OCI-LY3 (cell line): Measurements from ENCODE around the gene TEDC1.

Experiments
- H2AFZ ChIP-seq: fragments of 200-600, 300-600 bp; shearing (Covaris generic); 2 replicates; pipeline ENCODE4 v1.6.0; 2014; ENCODE audit warnings: antibody characterized with exemption, low read depth, low read length
- H3K27ac ChIP-seq: fragments of 200-600, 300-600 bp; sonication (generic); 2 replicates; pipeline ENCODE4 v1.5.1; 2014; ENCODE audit warnings: mild to moderate bottlenecking, low read length, moderate library complexity, mixed read lengths
- H3K27me3 ChIP-seq: fragments of 200-600, 300-600 bp; sonication (generic); 2 replicates; pipeline ENCODE4 v1.6.1; 2014; ENCODE audit warnings: low read depth, low read length, mixed read lengths
- H3K36me3 ChIP-seq: fragments of 200-600, 300-600 bp; sonication (generic); replicated peaks from 2 replicates; pipeline ENCODE3; 2014; ENCODE audit warnings: low read depth, low read length, mixed read lengths
- H3K4me1 ChIP-seq: fragments of 300-600, 200-600 bp; sonication (generic); 2 replicates; pipeline ENCODE4 v1.6.1; 2014; ENCODE audit warnings: low read length, mixed read lengths
- H3K4me2 ChIP-seq: fragments of 200-600, 300-600 bp; sonication (generic); 2 replicates; pipeline ENCODE4 v1.6.1; 2014; ENCODE audit warnings: low read length, mixed read lengths
- H3K4me3 ChIP-seq: fragments of 300-600, 200-600 bp; sonication (generic); 2 replicates; pipeline ENCODE4 v1.5.1; 2014; ENCODE audit warnings: antibody characterized with exemption, mild to moderate bottlenecking, low read length, moderate library complexity
- H3K79me2 ChIP-seq: fragments of 300-600, 200-600 bp; shearing (Covaris generic); 2 replicates; pipeline ENCODE4 v1.6.1; 2014; ENCODE audit warnings: mild to moderate bottlenecking, low read length, mixed read lengths
- H3K9ac ChIP-seq: fragments of 300-600, 200-600 bp; shearing (Covaris generic); 2 replicates; pipeline ENCODE4 v1.6.0; 2014; ENCODE audit warnings: mild to moderate bottlenecking, low read length, moderate library complexity
- H3K9me3 ChIP-seq: fragments of 200-600, 300-600 bp; shearing (Covaris generic); 2 replicates; pipeline ENCODE4 v1.6.1; 2014; ENCODE audit warnings: low read length, mixed read lengths; ENCODE audit not compliant: insufficient read depth
- H4K20me1 ChIP-seq: fragments of 200-600, 300-600 bp; sonication (generic); 2 replicates; pipeline ENCODE4 v1.6.1; 2016; ENCODE audit warnings: low read length, mixed read lengths; ENCODE audit not compliant: insufficient read depth
- CTCF ChIP-seq: fragments of 200-600, 300-600 bp; sonication (generic); IDR thresholded peaks from 2 replicates; pipeline ENCODE4 v1.5.1; 2014; ENCODE audit warnings: antibody characterized with exemption, low read length, low read depth
- EZH2phosphoT487 ChIP-seq: fragments of 200-600 bp; shearing (Covaris generic); IDR thresholded peaks from 2 replicates; pipeline ENCODE4 v1.6.1; 2018; ENCODE audit warnings: antibody characterized with exemption, mixed run types, low read depth

Gene TEDC1

GRCh38 chr14:105455086-105455640 is 35.9 kb upstream of the TEDC1 start:
- Histone ChIP-seq H3K27me3 (no peaks in the 10 kb centered on the region), H3K9ac (no peak overlapping the region), H4K20me1 (no peaks in the 10 kb centered on the region), H3K9me3 (no peaks in the 10 kb centered on the region), H3K4me1 (no peaks in the 10 kb centered on the region), H3K27ac (no peak overlapping the region), H3K36me3 (peaks cover 30% of the 10 kb centered on the region), H3K4me3 (no peak overlapping the region), H3K4me2 (no peak overlapping the region), H2AFZ (no peak overlapping the region), H3K79me2 (no peaks in the 10 kb centered on the region)
- TF ChIP-seq EZH2phosphoT487 (no peak), CTCF (no peak)

GRCh38 chr14:105455766-105456660 is 35.0 kb upstream of the TEDC1 start:
- TF ChIP-seq EZH2phosphoT487 (no peak), CTCF (no peak)
- H3K4me2 ChIP-seq, result no peak overlapping the region
- H3K4me3 ChIP-seq, result no peak overlapping the region
- H3K9ac ChIP-seq, result no peak overlapping the region
- no peaks in the 10 kb centered on the region for H3K79me2 ChIP-seq
- H3K27ac ChIP-seq, result no peak overlapping the region
- no peaks in the 10 kb centered on the region for H4K20me1 ChIP-seq
- H3K36me3 ChIP-seq, result peaks cover 35% of the 10 kb centered on the region
- no peak overlapping the region for H2AFZ ChIP-seq
- H3K9me3 ChIP-seq, result no peaks in the 10 kb centered on the region
- no peaks in the 10 kb centered on the region for H3K4me1 ChIP-seq
- H3K27me3 ChIP-seq, result no peaks in the 10 kb centered on the region

GRCh38 chr14:105456736-105457617 is 34.1 kb upstream of the TEDC1 start:
- Histone ChIP-seq H3K9me3 (no peaks in the 10 kb centered on the region), H3K79me2 (no peaks in the 10 kb centered on the region), H3K4me3 (no peak overlapping the region), H2AFZ (no peak overlapping the region), H4K20me1 (no peaks in the 10 kb centered on the region), H3K4me2 (no peak overlapping the region), H3K4me1 (no peaks in the 10 kb centered on the region), H3K36me3 (peaks cover 34% of the 10 kb centered on the region), H3K27me3 (no peaks in the 10 kb centered on the region), H3K9ac (no peak overlapping the region), H3K27ac (no peak overlapping the region)
- no peak for TF ChIP-seq CTCF
- no peak for TF ChIP-seq EZH2phosphoT487

- H3K9ac ChIP-seq, result no peak overlapping the region
- no peaks in the 10 kb centered on the region for H3K4me1 ChIP-seq
- H3K4me2 ChIP-seq, result no peak overlapping the region
- H3K4me3 ChIP-seq, result no peak overlapping the region
- H3K9me3 ChIP-seq, result no peaks in the 10 kb centered on the region
- peaks cover 26% of the 10 kb centered on the region for H3K36me3 ChIP-seq
- no peak for TF ChIP-seq CTCF
- TF ChIP-seq EZH2phosphoT487, result no peak
- no peak overlapping the region for H2AFZ ChIP-seq
- no peaks in the 10 kb centered on the region for H3K79me2 ChIP-seq
- no peak overlapping the region for H3K27ac ChIP-seq
- no peaks in the 10 kb centered on the region for H3K27me3 ChIP-seq
- no peaks in the 10 kb centered on the region for H4K20me1 ChIP-seq
Measured at GRCh38 chr14:105458010-105458409, 33.0 kb upstream of the TEDC1 start.
